Psoas muscle (tissue), 8 donors: Measurements from ENCODE around the gene CCDC88C. TPM values are rescaled to one million over a fixed set of nuclear protein-coding genes. Genes with fewer than 3 reads are reported as not detected.
A peak's percentile ranks its signal among the peaks of the same experiment; 100 is the strongest.

Experiments used
- ATAC-seq, 4 donors: fragments of 200-7000 bp; cut with Tn5 transposase; one replicate each; pipeline ENCODE4 v1.9.1; 2020; ENCODE audit warnings: moderate library complexity in 3 of 4, mild to moderate bottlenecking in 2 of 4
- DNase-seq, 2 donors: peaks; one replicate each; pipeline ENCODE4 v3.0.0-alpha.2; 2020
- H3K27ac ChIP-seq: fragments of 200-600 bp; one replicate; pipeline ENCODE4 v1.8.0; 2022
- H3K27me3 ChIP-seq, 3 donors: fragments of 200-600 bp in 1 of 3; one replicate each; pipeline versions ENCODE4 v1.6.1 to v1.8.0; 2013 to 2022; ENCODE audit warnings: low read length in 2 of 3, mild to moderate bottlenecking in 2 of 3, moderate library complexity in 1 of 3; ENCODE audit not compliant: insufficient read depth in 3 of 3
- H3K36me3 ChIP-seq, 2 donors: fragments of 200-600 bp in 1 of 2; one replicate each; pipeline versions ENCODE4 v1.6.1 to v1.8.0; 2013 to 2022; ENCODE audit warnings: low read depth in 1 of 2, mild to moderate bottlenecking in 1 of 2, moderate library complexity in 1 of 2; ENCODE audit not compliant: insufficient read depth in 1 of 2
- H3K4me1 ChIP-seq: fragments of 200-600 bp; one replicate; pipeline ENCODE4 v1.8.0; 2022
- H3K4me3 ChIP-seq: fragments of 200-600 bp; one replicate; pipeline ENCODE4 v1.8.0; 2022; ENCODE audit warnings: mild to moderate bottlenecking
- H3K9me3 ChIP-seq: fragments of 200-600 bp; one replicate; pipeline ENCODE4 v1.8.0; 2022
- WGBS, 3 donors: extraction: QIAGEN DNeasy Blood & Tissue Kit; methylation state at CpG; one replicate each; pipeline versions ENCODE4 v1.1.6 to v1.1.7; 2013; 5-methylcytosine and 5-hydroxymethylcytosine counted together
- intact Hi-C, 2 donors: fragments of 100-400 bp; cut with DNase I; formaldehyde crosslinking; loops; one replicate each; pipeline versions ENCODE4 v1.11.0 to v1.14.2; 2022
- polyA plus RNA-seq, 3 donors: library from polyadenylated mRNA; stranded (reverse); fragments of 200-250 nt; gene quantifications; one replicate each; pipeline ENCODE4 v1.2.3, GENCODE V29; 2013
- total RNA-seq, 4 donors: library from RNA; stranded (reverse); fragmentation: NEBNext Ultra II Directional in 2 of 4; extraction: Animal tissue kit (Norgen Biotek cat#: 25700) in 2 of 4; gene quantifications; one replicate each; pipeline versions ENCODE4 v1.2.1 to v1.2.4, GENCODE V29; 2021 to 2023
- TF ChIP-seq, protein P1 (sequence below): fragments of 200-600 bp; IDR thresholded peaks from one replicate; pipeline ENCODE4 v1.8.0; 2022; ENCODE audit warnings: antibody characterized with exemption
- donor health status: healthy with polysubstance abuse.
- donor health status: DM: no; HTN: no; CAD: no; lungs with moderate emphysema.
- donor health status: Bipolar disorder and iron deficiency.
- donor health status: healthy.
- donor health status: DM: yes; HTN: yes; CAD: no.
- donor health status: DM: no; HTN: no; CAD: no.
- donor health status: DM: no; HTN: no; CAD: no.
- donor health status: DM: yes; HTN: yes; CAD: no.

CCDC88C gene
- total and polyA plus RNA-seq, 7 donors = 0.49 to 3.9 (median 2.4) TPM

DNA sequence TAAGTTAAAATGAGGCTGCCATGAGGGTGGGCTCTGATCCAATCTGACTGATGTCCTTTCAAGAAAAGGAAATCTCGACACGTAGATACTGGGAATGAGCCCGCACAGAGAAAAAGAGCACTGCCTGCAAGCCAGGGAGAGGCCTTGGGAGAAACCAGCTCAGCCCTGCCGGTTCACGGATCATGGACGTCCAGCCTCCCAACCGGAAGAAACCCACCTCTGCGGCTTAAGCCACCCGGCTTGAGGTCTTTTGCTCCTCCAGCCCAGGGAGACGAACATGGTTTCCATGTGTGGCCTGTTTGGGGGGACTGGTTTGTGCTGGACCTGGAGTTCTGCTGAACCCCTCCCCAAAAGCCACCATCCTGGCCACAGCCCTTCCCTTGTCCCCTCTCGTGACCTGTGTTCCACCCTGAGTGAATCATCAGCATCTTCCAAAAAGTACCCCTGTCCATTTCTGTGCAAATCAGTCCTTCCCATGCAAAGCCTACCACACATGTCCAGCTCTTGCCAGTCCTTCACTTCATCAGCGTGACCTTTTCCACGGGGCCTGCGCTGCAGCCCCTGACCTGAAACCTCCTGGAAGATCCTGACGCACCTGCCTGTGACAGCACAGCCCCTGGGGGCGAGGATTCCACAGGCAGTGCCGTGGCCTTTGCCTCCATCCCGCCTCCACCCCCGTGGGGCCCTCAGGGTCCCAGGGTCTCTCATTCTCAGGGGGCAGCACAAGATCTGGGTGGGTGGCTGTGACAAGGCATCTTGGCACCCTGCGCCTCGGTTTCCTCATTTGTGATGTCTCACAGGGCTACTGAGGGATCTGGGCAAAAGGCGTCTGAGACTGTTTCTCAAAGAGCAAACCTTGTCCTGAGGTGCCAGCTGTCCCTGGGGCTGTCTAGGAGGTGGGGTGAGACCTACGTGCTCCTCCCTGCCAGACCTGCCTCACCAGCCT is 121.5 kb downstream of the CCDC88C start:
- H3K36me3 ChIP-seq = peaks cover 0 to 4% of the 10 kb centered on the region in 2 donors
- 92 to 95% (median 93%) methylated on average over 23 of the region's 23 CpGs for WGBS, 3 donors

DNA sequence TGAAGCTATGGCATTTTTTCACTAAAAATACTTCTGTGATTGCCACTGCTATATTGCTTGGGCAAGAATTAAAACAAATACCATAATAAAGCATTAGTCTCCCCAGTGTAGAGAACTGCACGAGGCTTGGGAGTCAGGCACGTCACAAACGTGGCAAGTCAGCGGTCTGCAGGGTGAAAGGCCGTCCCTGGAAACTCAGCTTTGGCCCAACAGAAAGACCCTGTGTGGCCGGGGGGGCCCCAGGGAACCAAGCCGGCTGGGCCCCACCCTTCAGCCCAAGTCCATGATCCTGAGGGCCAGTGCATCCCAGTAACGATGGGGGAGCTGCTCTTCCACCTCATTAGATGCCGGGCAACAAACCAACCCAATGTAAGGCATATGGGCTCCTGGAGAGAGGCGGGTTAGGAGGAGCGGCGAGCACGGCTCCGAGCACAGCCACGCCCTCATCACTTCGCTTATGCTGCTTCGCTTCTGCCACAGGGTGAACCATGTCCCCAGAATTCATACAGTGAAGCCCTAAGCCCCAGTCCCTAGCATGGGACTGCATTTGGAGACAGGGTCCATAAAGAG is 122.3 kb downstream of the CCDC88C start:
- ATAC-seq (no peak), DNase-seq (no peak)
- Histone ChIP-seq H3K4me1 (no peaks in the 10 kb centered on the region), H3K9me3 (no peaks in the 10 kb centered on the region), H3K27me3 (no peaks in the 10 kb centered on the region), H3K27ac (no peak overlapping the region), H3K36me3 (peaks cover 0 to 4% of the 10 kb centered on the region in 2 donors), H3K4me3 (no peak overlapping the region)
- TF ChIP-seq, protein P1, sequence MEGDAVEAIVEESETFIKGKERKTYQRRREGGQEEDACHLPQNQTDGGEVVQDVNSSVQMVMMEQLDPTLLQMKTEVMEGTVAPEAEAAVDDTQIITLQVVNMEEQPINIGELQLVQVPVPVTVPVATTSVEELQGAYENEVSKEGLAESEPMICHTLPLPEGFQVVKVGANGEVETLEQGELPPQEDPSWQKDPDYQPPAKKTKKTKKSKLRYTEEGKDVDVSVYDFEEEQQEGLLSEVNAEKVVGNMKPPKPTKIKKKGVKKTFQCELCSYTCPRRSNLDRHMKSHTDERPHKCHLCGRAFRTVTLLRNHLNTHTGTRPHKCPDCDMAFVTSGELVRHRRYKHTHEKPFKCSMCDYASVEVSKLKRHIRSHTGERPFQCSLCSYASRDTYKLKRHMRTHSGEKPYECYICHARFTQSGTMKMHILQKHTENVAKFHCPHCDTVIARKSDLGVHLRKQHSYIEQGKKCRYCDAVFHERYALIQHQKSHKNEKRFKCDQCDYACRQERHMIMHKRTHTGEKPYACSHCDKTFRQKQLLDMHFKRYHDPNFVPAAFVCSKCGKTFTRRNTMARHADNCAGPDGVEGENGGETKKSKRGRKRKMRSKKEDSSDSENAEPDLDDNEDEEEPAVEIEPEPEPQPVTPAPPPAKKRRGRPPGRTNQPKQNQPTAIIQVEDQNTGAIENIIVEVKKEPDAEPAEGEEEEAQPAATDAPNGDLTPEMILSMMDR = no peak
- WGBS, 3 donors = 95 to 96% (median 95%) methylated on average over 17 of the region's 17 CpGs
- intact Hi-C loops = no loop called here

More for the DNA sequence above, 121.5 kb downstream of the CCDC88C start:
- no peak for ATAC-seq
- H3K27ac ChIP-seq = no peak overlapping the region
- no peaks in the 10 kb centered on the region for H3K4me1 ChIP-seq
- no peaks in the 10 kb centered on the region for H3K27me3 ChIP-seq
- no peak for DNase-seq
- TF ChIP-seq, protein P1 = no peak
- H3K4me3 ChIP-seq = no peak overlapping the region
- no peaks in the 10 kb centered on the region for H3K9me3 ChIP-seq
- intact Hi-C loops = no loop called here

DNA sequence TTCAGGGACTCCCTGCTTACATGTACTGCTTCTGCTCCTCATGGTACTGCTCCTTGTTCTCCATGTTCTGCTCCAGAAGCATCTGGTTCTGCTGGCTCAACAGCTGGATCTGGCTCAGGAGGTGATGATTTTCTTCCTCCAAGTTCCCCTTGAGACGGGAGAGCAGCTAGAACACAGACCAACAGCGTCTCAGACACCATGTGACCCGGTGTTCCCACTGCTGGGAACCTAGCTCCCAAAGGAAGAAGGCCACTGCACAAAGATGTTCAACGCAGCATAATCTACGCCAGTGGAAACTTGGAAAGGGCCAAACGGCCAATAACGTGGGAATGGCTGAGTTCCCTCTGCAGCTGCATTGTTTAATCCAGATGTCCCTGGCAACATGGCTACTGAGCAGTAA is 123.5 kb downstream of the CCDC88C start:
- H3K36me3 ChIP-seq = peaks cover 0 to 4% of the 10 kb centered on the region in 2 donors
- no peaks in the 10 kb centered on the region for H3K4me1 ChIP-seq
- intact Hi-C loops = no loop called here
- DNase-seq (peak in 1 of 2 donors; percentile 65), ATAC-seq (peak in 2 of 4 donors; percentile 51 to 66)
- H3K27ac ChIP-seq = no peak overlapping the region
- no peaks in the 10 kb centered on the region for H3K27me3 ChIP-seq
- TF ChIP-seq, protein P1 = no peak
- H3K4me3 ChIP-seq = no peak overlapping the region
- H3K9me3 ChIP-seq = no peaks in the 10 kb centered on the region
- 41 to 47% (median 44%) methylated on average over 7 of the region's 7 CpGs for WGBS, 3 donors

DNA sequence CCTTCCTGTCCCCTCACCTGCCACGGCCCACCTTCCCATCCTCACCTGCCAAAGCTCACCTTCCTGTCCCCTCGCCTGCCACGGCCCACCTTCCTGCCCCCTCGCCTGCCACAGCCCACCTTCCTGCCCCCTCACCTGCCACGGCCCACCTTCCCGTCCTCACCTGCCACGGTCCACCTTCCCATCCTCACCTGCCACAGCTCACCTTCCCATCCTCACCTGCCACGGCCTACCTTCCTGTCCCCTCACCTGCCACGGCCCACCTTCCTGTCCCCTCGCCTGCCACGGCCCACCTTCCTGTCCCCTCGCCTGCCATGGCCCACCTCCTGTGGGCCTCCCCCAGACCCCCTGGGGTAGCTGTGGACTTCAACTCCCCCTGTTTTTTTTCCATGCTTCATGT is 124.3 kb downstream of the CCDC88C start:
- no peak for DNase-seq
- no peak for ATAC-seq
- peaks cover 0 to 4% of the 10 kb centered on the region in 2 donors for H3K36me3 ChIP-seq
- no peaks in the 10 kb centered on the region for H3K9me3 ChIP-seq
- WGBS, 3 donors = 58 to 72% (median 60%) methylated on average over 10 to 12 of the region's 12 CpGs
- H3K27ac ChIP-seq = no peak overlapping the region
- H3K4me3 ChIP-seq = no peak overlapping the region
- no peaks in the 10 kb centered on the region for H3K4me1 ChIP-seq
- H3K27me3 ChIP-seq = no peaks in the 10 kb centered on the region
- intact Hi-C loops = no loop called here
- TF ChIP-seq, protein P1 = no peak
